IPS DF 6.9 (cell line): ENCODE results near the gene TMEM8B.
A peak's percentile ranks its signal among the peaks of the same experiment; 100 is the strongest.

Experiments
- DNase-seq: peaks from one replicate; pipeline ENCODE4 v3.0.0-alpha.2; 2013; ENCODE audit warnings: low read depth, low spot score
- H3K27ac ChIP-seq: one replicate; pipeline ENCODE4 v1.5.1; 2013; ENCODE audit warnings: low read length, control low read depth
- H3K27me3 ChIP-seq: 2 replicates; pipeline ENCODE4 v1.6.1; 2013; ENCODE audit warnings: mild to moderate bottlenecking, low read length; ENCODE audit not compliant: control insufficient read depth, insufficient read depth
- H3K36me3 ChIP-seq: 2 replicates; pipeline ENCODE4 v1.6.1; 2013; ENCODE audit warnings: low read length; ENCODE audit not compliant: control insufficient read depth, insufficient read depth
- H3K4me1 ChIP-seq: 2 replicates; pipeline ENCODE4 v1.6.1; 2013; ENCODE audit warnings: low read length; ENCODE audit not compliant: control insufficient read depth, insufficient read depth
- H3K4me3 ChIP-seq: 2 replicates; pipeline ENCODE4 v1.5.1; 2013; ENCODE audit warnings: mild to moderate bottlenecking, low read length
- H3K9me3 ChIP-seq: 2 replicates; pipeline ENCODE4 v1.6.1; 2013; ENCODE audit warnings: low read length, inconsistent platforms; ENCODE audit not compliant: control insufficient read depth, insufficient read depth
- WGBS: extraction: QIAGEN DNeasy Blood & Tissue Kit; methylation state at CpG from one replicate; pipeline ENCODE4 v1.1.7; 2013; ENCODE audit warnings: mixed read lengths, missing lambda C conversion rate; ENCODE audit not compliant: insufficient read length, insufficient coverage; 5-methylcytosine and 5-hydroxymethylcytosine counted together

TMEM8B gene

GRCh38 chr9:35829084-35829763 lies at the start of gene TMEM8B:
TMEM8B (plus strand) TSS chr9:35829228; CDS start chr9:35829448, 220 bp downstream.
- no CpG with 5 or more reads among the region's 53 CpGs for WGBS
- no peaks in the 10 kb centered on the region for H3K27me3 ChIP-seq
- no peaks in the 10 kb centered on the region; the same call in 1 of the 2 replicates for H3K4me1 ChIP-seq
- no peaks in the 10 kb centered on the region for H3K9me3 ChIP-seq
- no peaks in the 10 kb centered on the region for H3K36me3 ChIP-seq
- DNase-seq: no peak
- peak within 1 kb of the TSS; percentile 90 for H3K4me3 ChIP-seq
- no peak within 1 kb of the TSS for H3K27ac ChIP-seq

- no peaks in the 10 kb centered on the region for H3K36me3 ChIP-seq
- H3K27me3 ChIP-seq: no peaks in the 10 kb centered on the region
- no peaks in the 10 kb centered on the region for H3K9me3 ChIP-seq
- WGBS: no CpG with 5 or more reads among the region's 2 CpGs
- H3K4me3 ChIP-seq: no peak overlapping the region
- no peak overlapping the region for H3K27ac ChIP-seq
- H3K4me1 ChIP-seq: no peaks in the 10 kb centered on the region
- no peak for DNase-seq
Observed at GRCh38 chr9:35781066-35781465, 48.0 kb upstream of the TMEM8B start.

- Histone ChIP-seq H3K27ac (no peak overlapping the region), H3K4me3 (no peak overlapping the region), H3K36me3 (no peaks in the 10 kb centered on the region), H3K9me3 (no peaks in the 10 kb centered on the region), H3K27me3 (no peaks in the 10 kb centered on the region), H3K4me1 (no peaks in the 10 kb centered on the region)
- no peak for DNase-seq
Observed at GRCh38 chr9:35783418-35783817, 45.6 kb upstream of the TMEM8B start.

GRCh38 chr9:35789541-35789940 lies 39.5 kb upstream of the TMEM8B start:
- no CpG with 5 or more reads among the region's 2 CpGs for WGBS

GRCh38 chr9:35790025-35790384 lies 39.0 kb upstream of the TMEM8B start:
- Histone ChIP-seq H3K4me1 (peaks cover 5% of the 10 kb centered on the region), H3K4me3 (no peak overlapping the region), H3K36me3 (no peaks in the 10 kb centered on the region), H3K27ac (no peak overlapping the region), H3K9me3 (no peaks in the 10 kb centered on the region), H3K27me3 (no peaks in the 10 kb centered on the region)
- DNase-seq: no peak
- WGBS: no CpG with 5 or more reads among the region's 4 CpGs

More at GRCh38 chr9:35789541-35789940, 39.5 kb upstream of the TMEM8B start:
- DNase-seq: no peak
- Histone ChIP-seq H3K4me3 (no peak overlapping the region), H3K9me3 (no peaks in the 10 kb centered on the region), H3K4me1 (peaks cover 5% of the 10 kb centered on the region), H3K27me3 (no peaks in the 10 kb centered on the region), H3K27ac (no peak overlapping the region), H3K36me3 (no peaks in the 10 kb centered on the region)

- peaks cover 5% of the 10 kb centered on the region for H3K4me1 ChIP-seq
- WGBS: no CpG with 5 or more reads among the region's 37 CpGs
- DNase-seq: peak; percentile 78
- no peaks in the 10 kb centered on the region for H3K27me3 ChIP-seq
- peak overlapping the region; percentile 42; the same call in 1 of the 2 replicates for H3K4me3 ChIP-seq
- H3K27ac ChIP-seq: no peak overlapping the region
- H3K9me3 ChIP-seq: no peaks in the 10 kb centered on the region
- H3K36me3 ChIP-seq: no peaks in the 10 kb centered on the region
Observed at GRCh38 chr9:35790385-35791296, 38.4 kb upstream of the TMEM8B start.

GRCh38 chr9:35791297-35791921 lies 37.6 kb upstream of the TMEM8B start, which contains the start of gene NPR2:
NPR2 (plus strand) TSS chr9:35791591; CDS start chr9:35792409, 818 bp downstream.
- no peaks in the 10 kb centered on the region for H3K27me3 ChIP-seq
- H3K4me1 ChIP-seq: peaks cover 5% of the 10 kb centered on the region
- no CpG with 5 or more reads among the region's 64 CpGs for WGBS
- no peaks in the 10 kb centered on the region for H3K9me3 ChIP-seq
- no peak within 1 kb of the TSS for H3K27ac ChIP-seq
- peak within 1 kb of the TSS; percentile 42; the same call in 1 of the 2 replicates for H3K4me3 ChIP-seq
- no peak for DNase-seq
- H3K36me3 ChIP-seq: no peaks in the 10 kb centered on the region

GRCh38 chr9:35792024-35792813 lies 36.8 kb upstream of the TMEM8B start:
- DNase-seq: no peak
- Histone ChIP-seq H3K27me3 (no peaks in the 10 kb centered on the region), H3K9me3 (no peaks in the 10 kb centered on the region), H3K4me3 (peak overlapping the region; percentile 42; the same call in 1 of the 2 replicates), H3K27ac (no peak overlapping the region), H3K4me1 (peaks cover 5% of the 10 kb centered on the region), H3K36me3 (no peaks in the 10 kb centered on the region)
- no CpG with 5 or more reads among the region's 34 CpGs for WGBS

GRCh38 chr9:35792826-35793225 lies 36.2 kb upstream of the TMEM8B start:
- no peak overlapping the region for H3K4me3 ChIP-seq
- H3K27me3 ChIP-seq: no peaks in the 10 kb centered on the region
- peaks cover 5% of the 10 kb centered on the region for H3K4me1 ChIP-seq
- WGBS: no CpG with 5 or more reads among the region's 14 CpGs
- H3K36me3 ChIP-seq: no peaks in the 10 kb centered on the region
- no peaks in the 10 kb centered on the region for H3K9me3 ChIP-seq
- H3K27ac ChIP-seq: no peak overlapping the region
- no peak for DNase-seq

- WGBS: no CpG with 5 or more reads among the region's 2 CpGs
- no peak overlapping the region for H3K4me3 ChIP-seq
Observed at GRCh38 chr9:35793461-35793860, 35.6 kb upstream of the TMEM8B start.

More at GRCh38 chr9:35793461-35793860, 35.6 kb upstream of the TMEM8B start:
- no peak overlapping the region for H3K27ac ChIP-seq
- no peaks in the 10 kb centered on the region for H3K27me3 ChIP-seq
- peaks cover 5% of the 10 kb centered on the region for H3K4me1 ChIP-seq
- H3K9me3 ChIP-seq: no peaks in the 10 kb centered on the region
- no peak for DNase-seq
- no peaks in the 10 kb centered on the region for H3K36me3 ChIP-seq
